NCI-H2029 (cell line): ENCODE results near the gene S1PR4.
"Not testable (repeated sequence)": the region's sequence is repeated elsewhere in the genome, so short reads cannot be mapped to it uniquely, and the experiment has no call there.

ENCODE experiments used
- DNase-seq: peaks from one replicate; lab custom pipeline; 2025; lab: John Stamatoyannopoulos, UW

Gene S1PR4

DNA sequence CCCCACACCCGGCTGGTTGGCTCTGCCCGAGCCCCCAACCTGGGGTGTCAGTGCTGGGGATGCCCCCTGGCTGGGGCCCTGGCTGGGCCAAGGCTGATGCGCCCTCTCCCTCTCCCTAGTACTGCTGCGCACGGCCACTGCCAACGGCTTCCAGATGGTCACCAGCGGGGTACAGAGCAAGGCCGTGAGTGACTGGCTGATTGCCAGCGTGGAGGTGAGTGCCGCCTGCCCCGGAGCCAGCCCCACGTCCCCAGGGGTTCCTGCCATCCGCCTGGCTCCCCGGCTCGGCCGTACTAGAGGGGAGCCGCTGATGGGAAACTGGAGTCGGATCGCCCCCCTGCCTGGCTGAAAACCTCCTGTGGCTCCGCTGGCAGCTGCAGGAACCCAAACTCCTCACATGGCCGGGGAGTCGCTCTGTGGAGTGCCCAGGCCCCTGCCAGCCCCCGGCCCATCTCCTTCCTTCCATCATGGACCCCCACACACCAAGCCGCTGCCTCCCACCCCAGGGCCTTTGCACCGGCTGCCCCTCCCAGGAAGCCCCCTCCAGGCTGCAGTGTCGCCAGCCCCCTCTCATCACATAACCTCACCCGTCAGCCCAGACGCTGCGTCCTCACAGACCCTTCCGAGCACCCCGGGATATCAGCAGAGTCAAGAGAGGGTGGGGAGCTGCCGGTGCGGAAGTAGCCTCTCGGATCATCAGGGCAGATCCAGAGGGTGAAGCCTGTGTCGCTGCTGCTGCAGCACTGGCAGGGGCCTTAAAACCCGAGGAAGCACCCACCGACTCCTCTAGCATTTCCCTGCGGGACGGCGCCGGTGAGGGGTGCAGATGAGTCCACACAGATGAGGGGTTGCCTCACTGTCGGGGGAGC, 17.7 kb downstream of the S1PR4 start:
- no peak for DNase-seq

DNA sequence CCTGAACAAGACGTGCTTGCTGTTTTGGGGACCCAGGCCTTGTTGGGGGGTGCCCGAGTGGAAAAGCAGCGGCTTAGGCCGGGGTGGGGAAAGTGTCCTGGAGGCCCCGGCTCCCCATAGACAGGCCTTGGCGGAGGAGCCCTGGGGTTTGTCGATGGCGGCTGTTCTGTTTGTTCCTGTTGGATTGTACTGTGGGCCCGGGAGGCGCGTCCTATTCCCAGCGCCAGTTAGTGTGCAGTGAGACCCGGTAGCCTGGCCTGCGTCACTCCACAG, 18.3 kb downstream of the S1PR4 start:
- DNase-seq = no peak

DNA sequence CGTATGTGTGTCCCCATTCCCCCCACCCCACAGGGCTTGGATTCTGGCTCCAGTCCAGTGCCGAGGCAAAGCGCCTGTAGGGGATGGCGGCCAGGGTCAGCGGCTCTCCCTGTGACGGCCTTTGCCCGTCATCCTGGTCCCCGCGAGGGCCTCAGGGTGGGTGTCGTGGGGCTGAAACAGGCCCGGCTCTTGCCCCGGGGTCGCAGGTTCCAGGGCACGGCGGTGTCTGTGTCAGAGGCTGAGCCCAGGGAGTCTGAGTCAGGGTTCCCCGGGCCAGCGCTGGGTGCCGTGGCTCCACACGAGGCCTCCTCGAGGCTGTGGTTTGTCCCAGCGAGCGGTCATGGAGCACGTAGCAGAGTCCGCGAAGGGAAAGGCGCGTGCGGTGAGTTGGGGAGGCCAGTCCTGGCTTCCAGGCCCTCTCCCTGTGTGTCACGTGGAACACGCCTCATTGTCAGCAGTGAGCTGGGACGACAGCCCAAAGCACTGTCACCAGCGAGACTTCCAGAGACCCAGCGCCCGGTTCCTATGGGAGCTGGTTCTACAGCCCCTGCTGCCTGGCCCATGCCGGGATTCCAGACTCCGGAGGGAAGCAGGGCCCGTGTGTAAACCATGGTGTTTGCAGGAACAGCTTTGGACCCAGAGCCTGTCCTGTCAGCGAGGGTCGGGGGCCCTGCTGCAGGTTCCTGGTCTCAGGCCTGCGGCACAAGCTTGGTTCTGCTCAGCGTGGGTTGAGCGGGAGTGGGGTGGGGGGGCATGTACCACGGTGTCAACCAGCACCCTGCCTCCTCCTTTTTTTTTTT, 20.5 kb downstream of the S1PR4 start:
- DNase-seq = no peak

DNA sequence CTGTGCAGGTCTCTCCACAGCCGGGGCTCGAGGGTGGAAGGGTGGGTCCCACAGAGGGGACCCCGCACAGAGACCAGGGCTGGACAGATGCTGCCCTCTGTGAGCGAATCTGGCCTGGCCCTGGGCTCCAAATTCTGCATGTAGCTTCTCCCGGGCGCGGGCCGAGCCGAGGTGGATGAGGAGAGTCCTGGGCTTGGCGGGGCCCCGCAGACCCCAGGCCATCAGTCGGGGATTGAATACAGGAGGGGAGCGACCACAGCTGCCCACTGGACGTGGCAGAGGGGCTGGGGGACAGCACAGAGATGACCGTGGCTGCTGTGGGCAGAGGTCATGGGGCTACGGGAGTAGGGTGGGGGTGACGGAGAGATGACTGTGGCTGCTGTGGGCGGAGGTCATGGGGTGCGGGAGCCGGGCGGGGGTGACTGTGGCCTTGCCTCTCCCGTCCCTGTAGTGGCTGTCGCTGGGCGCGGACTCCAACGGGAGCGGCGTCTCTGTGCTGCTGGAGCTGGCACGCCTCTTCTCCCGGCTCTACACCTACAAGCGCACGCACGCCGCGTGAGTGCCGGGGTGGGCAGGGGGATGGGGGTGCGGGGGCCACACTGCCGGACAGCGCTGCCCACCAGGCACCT, 22.6 kb downstream of the S1PR4 start:
- DNase-seq = no peak

- DNase-seq = no peak
These were observed 23.3 kb downstream of the S1PR4 start for GRCh38 chr19:3201911-3202310.

DNA sequence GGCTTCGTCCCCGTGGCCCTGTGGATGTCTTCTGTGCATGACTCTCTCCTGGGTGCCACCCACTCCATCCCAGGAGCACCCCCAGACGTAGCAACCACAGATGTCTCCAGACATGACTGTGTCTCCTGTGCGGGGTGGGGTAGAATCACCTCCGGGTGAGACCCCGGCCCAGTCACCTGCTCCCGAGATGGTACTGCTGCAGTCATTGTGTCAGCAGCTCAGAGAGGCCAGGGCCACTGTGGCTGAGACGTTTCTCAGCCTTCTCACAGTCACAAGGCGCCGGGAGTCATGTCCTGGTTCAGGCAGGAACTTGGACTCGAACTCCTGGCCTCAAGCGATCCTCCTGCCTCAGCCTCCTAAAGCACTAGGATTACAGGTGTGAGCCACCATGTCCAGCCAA, 23.8 kb downstream of the S1PR4 start:
- no peak for DNase-seq

DNA sequence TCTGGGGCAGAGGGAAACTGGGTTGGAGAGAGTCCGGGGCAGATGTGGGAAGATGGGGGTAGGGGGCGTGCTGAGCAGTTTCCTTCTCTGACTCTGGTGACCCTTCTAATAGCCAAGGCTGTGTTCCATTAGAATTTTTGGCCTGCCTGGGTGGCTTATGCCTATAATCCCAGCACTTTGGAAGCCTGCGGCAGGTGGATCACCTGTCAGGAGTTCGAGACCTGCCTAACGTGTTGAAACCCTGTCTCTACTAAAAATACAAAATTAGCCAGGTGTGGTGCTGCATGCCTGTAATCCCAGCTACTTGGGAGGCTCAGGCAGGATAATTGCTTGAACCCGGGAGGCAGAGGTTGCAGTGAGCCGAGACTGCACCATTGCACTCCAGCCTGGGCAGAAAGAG, 24.3 kb downstream of the S1PR4 start:
- not testable (repeated sequence) for DNase-seq

DNA sequence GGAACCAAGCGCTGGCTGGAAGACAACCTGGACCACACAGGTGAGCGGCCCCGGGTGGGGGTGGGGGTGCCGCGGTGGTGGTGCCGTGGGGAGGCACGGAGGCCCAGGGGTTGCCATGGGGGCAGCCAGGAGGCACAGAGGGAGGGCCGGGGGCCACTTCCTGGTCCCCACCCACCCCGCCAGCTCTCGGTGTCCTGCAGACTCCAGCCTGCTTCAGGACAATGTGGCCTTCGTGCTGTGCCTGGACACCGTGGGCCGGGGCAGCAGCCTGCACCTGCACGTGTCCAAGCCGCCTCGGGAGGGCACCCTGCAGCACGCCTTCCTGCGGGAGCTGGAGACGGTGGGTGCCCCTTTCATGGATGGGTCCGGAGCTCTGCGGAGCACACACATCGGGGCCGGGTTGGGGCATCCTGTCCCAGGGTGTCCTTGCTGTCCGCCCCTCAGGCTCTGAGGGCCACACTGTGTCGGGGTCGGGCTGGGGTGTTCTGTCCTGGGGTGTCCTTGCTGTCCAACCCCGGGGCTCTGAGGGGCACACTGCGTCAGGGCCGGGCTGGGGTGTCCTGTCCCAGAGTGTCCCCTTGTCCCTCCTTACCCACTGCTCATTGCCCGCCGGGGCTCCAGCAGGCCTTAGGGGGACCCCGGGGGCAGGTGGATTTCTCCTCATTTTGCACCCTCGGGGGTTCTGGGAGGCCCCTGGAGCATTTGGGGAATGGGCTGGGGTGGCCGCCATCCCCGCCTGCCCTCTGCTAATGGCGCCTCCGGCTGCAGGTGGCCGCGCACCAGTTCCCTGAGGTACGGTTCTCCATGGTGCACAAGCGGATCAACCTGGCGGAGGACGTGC, 25.5 kb downstream of the S1PR4 start:
- DNase-seq = no peak

DNA sequence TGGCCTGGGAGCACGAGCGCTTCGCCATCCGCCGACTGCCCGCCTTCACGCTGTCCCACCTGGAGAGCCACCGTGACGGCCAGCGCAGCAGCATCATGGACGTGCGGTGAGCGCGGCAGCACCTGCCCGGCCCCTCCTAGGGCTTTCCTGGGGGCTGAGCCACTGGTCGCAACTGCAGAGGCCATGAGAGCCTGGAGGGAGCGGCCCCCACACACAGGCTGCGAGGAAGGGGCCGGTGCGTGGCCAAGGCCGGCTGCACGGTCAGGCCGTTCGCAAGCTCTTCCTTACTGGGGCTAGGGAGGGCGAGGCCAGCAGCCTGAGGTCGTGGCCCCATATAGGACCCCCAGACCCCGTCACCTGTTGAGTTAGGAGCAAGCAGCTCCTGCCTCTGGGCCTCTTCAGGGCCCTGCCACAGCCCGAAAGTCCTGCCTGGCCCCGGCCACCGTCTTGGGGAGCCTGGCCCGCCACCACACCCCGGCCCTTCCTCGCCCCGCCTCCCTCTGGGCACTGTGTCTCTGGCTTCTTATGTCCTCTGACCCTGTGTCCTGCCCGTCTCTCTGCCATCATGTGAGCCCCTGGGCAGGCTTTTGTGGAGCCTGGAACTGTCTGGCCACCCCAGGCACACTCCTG, 26.2 kb downstream of the S1PR4 start:
- no peak for DNase-seq

DNA sequence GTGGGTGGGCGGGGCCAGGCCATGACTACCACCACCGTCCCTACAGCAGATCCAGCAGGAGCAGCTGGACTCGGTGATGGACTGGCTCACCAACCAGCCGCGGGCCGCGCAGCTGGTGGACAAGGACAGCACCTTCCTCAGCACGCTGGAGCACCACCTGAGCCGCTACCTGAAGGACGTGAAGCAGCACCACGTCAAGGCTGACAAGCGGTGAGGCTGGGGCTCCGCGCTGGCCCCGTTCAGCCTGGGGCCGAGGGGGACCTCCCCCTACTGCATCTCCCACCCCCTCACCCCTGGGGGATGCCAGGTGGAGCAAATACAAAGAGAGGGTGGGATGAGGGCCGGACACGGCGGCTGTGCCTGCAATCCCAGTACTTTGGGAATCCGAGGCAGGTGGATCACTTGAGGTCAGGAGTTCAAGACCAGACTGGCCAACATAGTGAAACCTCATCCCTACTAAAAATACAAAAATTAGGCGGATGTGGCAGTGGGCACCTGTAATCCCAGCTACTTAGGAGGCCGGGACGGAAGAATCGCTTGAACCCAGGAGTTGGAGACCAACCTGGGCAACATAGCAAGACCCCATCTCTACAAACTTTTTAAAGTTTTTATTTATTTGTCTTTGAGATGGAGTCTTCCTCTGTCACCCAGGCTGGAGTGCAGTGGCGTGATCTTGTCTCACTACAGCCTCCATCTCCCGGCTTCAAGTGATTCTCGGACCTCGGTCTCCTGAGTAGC, 27.8 kb downstream of the S1PR4 start:
- DNase-seq = no peak

DNA sequence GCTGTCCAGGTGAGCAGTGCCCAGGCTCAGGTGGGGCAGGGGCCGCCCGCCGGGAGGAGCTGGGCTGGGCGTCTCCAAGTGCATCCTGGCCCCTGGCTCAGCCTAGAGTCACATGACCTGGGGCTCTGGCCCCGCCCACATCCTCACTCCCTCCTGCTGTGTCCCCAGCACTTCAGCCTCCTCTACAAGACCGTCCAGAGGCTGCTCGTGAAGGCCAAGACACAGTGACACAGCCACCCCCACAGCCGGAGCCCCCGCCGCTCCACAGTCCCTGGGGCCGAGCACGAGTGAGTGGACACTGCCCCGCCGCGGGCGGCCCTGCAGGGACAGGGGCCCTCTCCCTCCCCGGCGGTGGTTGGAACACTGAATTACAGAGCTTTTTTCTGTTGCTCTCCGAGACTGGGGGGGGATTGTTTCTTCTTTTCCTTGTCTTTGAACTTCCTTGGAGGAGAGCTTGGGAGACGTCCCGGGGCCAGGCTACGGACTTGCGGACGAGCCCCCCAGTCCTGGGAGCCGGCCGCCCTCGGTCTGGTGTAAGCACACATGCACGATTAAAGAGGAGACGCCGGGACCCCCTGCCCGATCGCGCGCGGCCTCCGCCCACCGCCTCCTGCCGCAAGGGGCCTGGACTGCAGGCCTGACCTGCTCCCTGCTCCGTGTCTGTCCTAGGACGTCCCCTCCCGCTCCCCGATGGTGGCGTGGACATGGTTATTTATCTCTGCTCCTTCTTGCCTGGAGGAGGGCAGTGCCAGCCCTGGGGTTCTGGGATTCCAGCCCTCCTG, 29.1 kb downstream of the S1PR4 start:
- DNase-seq = no peak

DNA sequence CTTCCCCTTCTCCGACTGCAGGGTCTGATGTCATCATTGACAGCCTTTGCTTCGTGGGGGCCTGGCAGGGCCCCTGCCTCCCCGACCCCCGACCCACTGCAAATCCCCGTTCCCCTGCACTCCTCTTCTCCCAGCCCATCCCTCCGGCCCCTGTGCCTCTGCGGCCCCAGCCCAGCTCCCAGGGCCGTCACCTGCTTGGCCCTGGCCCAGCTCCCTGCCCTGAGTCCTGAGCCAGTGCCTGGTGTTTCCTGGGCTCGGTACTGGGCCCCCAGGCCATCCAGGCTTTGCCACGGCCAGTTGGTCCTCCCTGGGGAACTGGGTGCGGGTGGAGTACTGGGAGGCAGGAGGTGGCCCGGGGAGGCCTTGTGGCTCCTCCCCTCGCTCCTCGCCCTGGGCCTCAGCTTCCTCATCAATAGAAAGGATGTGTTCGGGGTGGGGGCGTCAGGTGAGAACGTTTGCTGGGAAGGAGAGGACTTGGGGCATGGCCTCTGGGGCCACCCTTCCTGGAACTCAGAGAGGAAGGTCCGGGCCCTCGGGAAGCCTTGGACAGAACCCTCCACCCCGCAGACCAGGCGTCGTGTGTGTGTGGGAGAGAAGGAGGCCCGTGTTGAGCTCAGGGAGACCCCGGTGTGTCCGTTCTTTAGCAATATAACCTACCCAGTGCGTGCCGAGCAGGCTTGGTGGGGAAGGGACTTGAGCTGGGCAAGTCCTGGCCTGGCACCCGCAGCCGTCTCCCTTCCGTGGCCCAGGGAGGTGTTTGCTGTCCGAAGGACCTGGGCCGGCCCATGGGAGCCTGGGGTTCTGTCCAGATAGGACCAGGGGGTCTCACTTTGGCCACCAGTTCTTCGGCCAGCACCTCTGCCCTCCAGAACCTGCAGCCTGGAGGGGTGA, 30.0 kb downstream of the S1PR4 start:
- DNase-seq = no peak

GRCh38 chr19:3210347-3211017, 31.9 kb downstream of the S1PR4 start:
- DNase-seq = no peak

DNA sequence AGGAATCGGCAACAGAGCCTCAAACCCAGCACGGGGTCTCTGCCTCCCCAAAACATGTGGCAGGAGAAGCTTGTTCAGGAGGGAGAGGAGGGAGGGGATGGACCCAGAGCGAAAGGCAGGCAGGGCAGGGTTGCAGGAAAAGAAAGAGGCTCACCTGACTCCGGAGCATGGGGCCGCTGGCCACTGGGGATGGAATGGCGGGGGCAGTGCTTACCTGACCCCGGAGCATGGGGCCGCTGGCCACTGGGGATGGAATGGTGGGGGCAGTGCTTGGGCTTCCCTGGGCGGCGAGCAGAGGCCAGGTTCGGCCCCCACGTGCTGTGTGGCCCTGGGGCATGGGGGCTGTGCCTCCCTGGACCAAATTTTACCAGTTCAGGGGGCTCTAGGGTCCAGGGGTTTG, 32.6 kb downstream of the S1PR4 start:
- DNase-seq = no peak

- DNase-seq = no peak
These were observed 34.6 kb downstream of the S1PR4 start for GRCh38 chr19:3213159-3213558.

- no peak for DNase-seq
These were observed 38.3 kb downstream of the S1PR4 start for GRCh38 chr19:3216874-3217273.

GRCh38 chr19:3220576-3220975, 42.0 kb downstream of the S1PR4 start:
- no peak for DNase-seq

DNA sequence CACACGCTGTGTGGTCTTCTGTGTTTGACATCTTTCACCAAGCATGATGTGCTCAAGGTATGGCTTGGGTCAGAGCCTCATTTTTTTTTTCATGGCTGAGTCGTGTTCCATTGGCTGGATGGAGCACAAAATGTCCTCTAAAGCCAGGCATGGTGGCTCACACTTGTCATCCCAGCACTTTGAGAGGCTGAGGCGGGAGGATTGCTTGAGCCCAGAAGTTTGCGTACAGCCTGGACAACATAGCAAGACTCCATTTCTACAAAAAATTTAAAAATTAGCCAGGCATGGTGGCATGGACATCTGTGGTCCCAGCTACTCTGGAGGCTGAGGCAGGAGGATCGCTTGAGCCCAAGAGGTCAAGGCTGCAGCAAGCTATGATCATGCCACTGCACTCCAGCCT, 43.0 kb downstream of the S1PR4 start:
- not testable (repeated sequence) for DNase-seq

GRCh38 chr19:3222709-3223108, 44.1 kb downstream of the S1PR4 start:
- no peak for DNase-seq
